ENCODE data around the gene DOCK8.

DNA sequence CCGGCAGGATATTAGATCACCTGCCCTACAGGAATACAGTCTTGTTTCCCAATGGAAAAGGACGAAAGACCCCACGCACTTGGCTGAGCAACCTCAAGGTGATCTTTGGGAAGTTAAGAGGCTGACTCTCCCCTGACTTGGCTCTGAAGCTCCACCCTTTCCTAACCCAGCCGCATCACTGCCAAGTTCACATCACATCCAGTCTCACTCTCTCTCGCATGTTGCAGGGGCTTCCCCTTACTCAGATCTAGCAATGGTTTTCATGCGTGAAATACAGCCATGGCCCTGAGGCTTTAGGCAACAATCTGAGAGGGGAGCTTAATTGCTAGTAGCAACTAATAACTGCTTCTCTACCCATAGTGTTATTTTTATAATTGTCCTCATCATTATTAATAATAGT, 211.6 kb downstream of the DOCK8 start:
- TF ChIP-seq, protein P1, sequence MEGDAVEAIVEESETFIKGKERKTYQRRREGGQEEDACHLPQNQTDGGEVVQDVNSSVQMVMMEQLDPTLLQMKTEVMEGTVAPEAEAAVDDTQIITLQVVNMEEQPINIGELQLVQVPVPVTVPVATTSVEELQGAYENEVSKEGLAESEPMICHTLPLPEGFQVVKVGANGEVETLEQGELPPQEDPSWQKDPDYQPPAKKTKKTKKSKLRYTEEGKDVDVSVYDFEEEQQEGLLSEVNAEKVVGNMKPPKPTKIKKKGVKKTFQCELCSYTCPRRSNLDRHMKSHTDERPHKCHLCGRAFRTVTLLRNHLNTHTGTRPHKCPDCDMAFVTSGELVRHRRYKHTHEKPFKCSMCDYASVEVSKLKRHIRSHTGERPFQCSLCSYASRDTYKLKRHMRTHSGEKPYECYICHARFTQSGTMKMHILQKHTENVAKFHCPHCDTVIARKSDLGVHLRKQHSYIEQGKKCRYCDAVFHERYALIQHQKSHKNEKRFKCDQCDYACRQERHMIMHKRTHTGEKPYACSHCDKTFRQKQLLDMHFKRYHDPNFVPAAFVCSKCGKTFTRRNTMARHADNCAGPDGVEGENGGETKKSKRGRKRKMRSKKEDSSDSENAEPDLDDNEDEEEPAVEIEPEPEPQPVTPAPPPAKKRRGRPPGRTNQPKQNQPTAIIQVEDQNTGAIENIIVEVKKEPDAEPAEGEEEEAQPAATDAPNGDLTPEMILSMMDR (optimal IDR thresholded peaks at IDR 0.05 in 1 of 3, IDR thresholded peaks at IDR 0.05 in 1 of 3, conservative IDR thresholded peaks at IDR 0.05 in 1 of 3; ENCODE audit: extremely low read depth in 1 of 3, insufficient read depth in 2 of 3, low read length in 3 of 3), result no peak
- TF ChIP-seq EZH2 (IDR thresholded peaks at IDR 0.05; ENCODE audit: low read length), result no peak
